DOHH2 (cell line): Measurements from ENCODE around the gene CD2BP2.

Experiments used
- H3F3A ChIP-seq: fragments of 200-600 bp; sonication (generic), shearing (Covaris generic); 2 replicates; pipeline ENCODE4 v1.6.0; 2016; ENCODE audit warnings: antibody characterized with exemption, mild to moderate bottlenecking; ENCODE audit not compliant: control insufficient read depth, insufficient read depth
- H3K27ac ChIP-seq: fragments of 200-600 bp; sonication (generic); 2 replicates; pipeline ENCODE4 v1.5.1; 2014; ENCODE audit warnings: low read depth, mild to moderate bottlenecking, low read length, moderate library complexity
- H3K27me3 ChIP-seq: fragments of 200-600 bp; sonication (generic); 2 replicates; pipeline ENCODE4 v1.6.1; 2014; ENCODE audit warnings: mild to moderate bottlenecking, low read length, mixed read lengths; ENCODE audit not compliant: control insufficient read depth
- H3K36me3 ChIP-seq: fragments of 200-600 bp; sonication (generic); 2 replicates; pipeline ENCODE4 v1.6.1; 2014; ENCODE audit warnings: mild to moderate bottlenecking, low read length, moderate library complexity, mixed read lengths; ENCODE audit not compliant: control insufficient read depth
- H3K4me1 ChIP-seq: fragments of 200-600 bp; sonication (generic); 2 replicates; pipeline ENCODE4 v1.6.1; 2014; ENCODE audit warnings: mild to moderate bottlenecking, low read length, mixed read lengths; ENCODE audit not compliant: control insufficient read depth
- H3K4me2 ChIP-seq: fragments of 200-600 bp; sonication (generic); 2 replicates; pipeline ENCODE4 v1.6.0; 2014; ENCODE audit warnings: mild to moderate bottlenecking, low read length, moderate library complexity
- H3K4me3 ChIP-seq: fragments of 200-600 bp; sonication (generic); 2 replicates; pipeline ENCODE4 v1.5.1; 2014; ENCODE audit warnings: mild to moderate bottlenecking, low read length, mixed read lengths
- H3K79me2 ChIP-seq: fragments of 200-600 bp; sonication (generic); 2 replicates; pipeline ENCODE4 v1.6.1; 2014; ENCODE audit warnings: mild to moderate bottlenecking, low read length, mixed read lengths; ENCODE audit not compliant: control insufficient read depth
- H3K9me2 ChIP-seq: fragments of 200-600 bp; sonication (generic); replicated peaks from 2 replicates; pipeline ENCODE4 v1.6.1; 2014; ENCODE audit warnings: mild to moderate bottlenecking, low read length, mixed read lengths; ENCODE audit not compliant: control insufficient read depth
- H3K9me3 ChIP-seq: fragments of 200-600 bp; sonication (generic); 2 replicates; pipeline ENCODE4 v1.6.1; 2014; ENCODE audit warnings: antibody characterized with exemption, low read length, mixed read lengths; ENCODE audit not compliant: control insufficient read depth, insufficient read depth
- H4K20me1 ChIP-seq: fragments of 200-600 bp; sonication (generic); 2 replicates; pipeline ENCODE4 v1.6.0; 2014; ENCODE audit warnings: low read depth, mild to moderate bottlenecking, antibody characterized with exemption, low read length, moderate library complexity; ENCODE audit not compliant: control insufficient read depth, insufficient read depth
- CTCF ChIP-seq: fragments of 200-600 bp; sonication (generic); IDR thresholded peaks from one replicate; pipeline ENCODE4 v1.5.1; 2014; ENCODE audit warnings: antibody characterized with exemption, mild to moderate bottlenecking, low read depth, low read length; ENCODE audit not compliant: poor library complexity, severe bottlenecking
- EZH2phosphoT487 ChIP-seq: fragments of 200-600 bp; sonication (generic); IDR thresholded peaks from 2 replicates; pipeline ENCODE4 v1.6.1; 2017; ENCODE audit warnings: borderline replicate concordance, mild to moderate bottlenecking, antibody characterized with exemption, low read length, moderate library complexity, mixed read lengths

The CD2BP2 gene

GRCh38 chr16:30352488-30353401 lies 2.4 kb downstream of the CD2BP2 start:
- TF ChIP-seq CTCF: peak; percentile 26
- TF ChIP-seq EZH2phosphoT487: no peak
- H3F3A ChIP-seq: peaks cover 32% of the 10 kb centered on the region
- H4K20me1 ChIP-seq: no peaks in the 10 kb centered on the region
- H3K9me2 ChIP-seq: no peaks in the 10 kb centered on the region
- peaks cover 65% of the 10 kb centered on the region for H3K79me2 ChIP-seq
- peaks cover 75% of the 10 kb centered on the region for H3K36me3 ChIP-seq
- H3K27me3 ChIP-seq: no peaks in the 10 kb centered on the region
- no peaks in the 10 kb centered on the region for H3K9me3 ChIP-seq
- peak overlapping the region; percentile 57 for H3K4me3 ChIP-seq
- peaks cover 87% of the 10 kb centered on the region for H3K4me1 ChIP-seq
- H3K4me2 ChIP-seq: peak overlapping the region; percentile 86
- H3K27ac ChIP-seq: peak overlapping the region; percentile 93

GRCh38 chr16:30351586-30352419 lies 3.3 kb downstream of the CD2BP2 start:
- no peaks in the 10 kb centered on the region for H3K9me3 ChIP-seq
- no peaks in the 10 kb centered on the region for H3K27me3 ChIP-seq
- peak overlapping the region; percentile 93 for H3K27ac ChIP-seq
- no peaks in the 10 kb centered on the region for H4K20me1 ChIP-seq
- H3K4me1 ChIP-seq: peaks cover 84% of the 10 kb centered on the region
- H3K79me2 ChIP-seq: peaks cover 62% of the 10 kb centered on the region
- TF ChIP-seq EZH2phosphoT487: no peak
- TF ChIP-seq CTCF: no peak
- peak overlapping the region; percentile 57 for H3K4me3 ChIP-seq
- H3K9me2 ChIP-seq: no peaks in the 10 kb centered on the region
- peak overlapping the region; percentile 78 for H3K4me2 ChIP-seq
- H3K36me3 ChIP-seq: peaks cover 70% of the 10 kb centered on the region
- H3F3A ChIP-seq: peaks cover 29% of the 10 kb centered on the region

GRCh38 chr16:30351001-30351441 lies 4.1 kb downstream of the CD2BP2 start:
- no peaks in the 10 kb centered on the region for H4K20me1 ChIP-seq
- peak overlapping the region; percentile 78 for H3K4me2 ChIP-seq

More at GRCh38 chr16:30351001-30351441, 4.1 kb downstream of the CD2BP2 start:
- Histone ChIP-seq H3K4me3 (peak overlapping the region; percentile 57), H3K9me2 (no peaks in the 10 kb centered on the region), H3K27ac (peak overlapping the region; percentile 93), H3K36me3 (peaks cover 63% of the 10 kb centered on the region), H3K79me2 (peaks cover 55% of the 10 kb centered on the region), H3K4me1 (peaks cover 76% of the 10 kb centered on the region), H3F3A (peaks cover 29% of the 10 kb centered on the region), H3K27me3 (no peaks in the 10 kb centered on the region), H3K9me3 (no peaks in the 10 kb centered on the region)
- TF ChIP-seq CTCF: no peak
- no peak for TF ChIP-seq EZH2phosphoT487
